Smooth muscle cell (in vitro differentiated cells): ENCODE results near the gene AAR2. TPM values are rescaled to one million over a fixed set of nuclear protein-coding genes. Genes with fewer than 3 reads are reported as not detected.

Experiments
- DNase-seq: peaks from one replicate; lab custom pipeline; 2025; ENCODE audit not compliant: unreplicated experiment; lab: John Stamatoyannopoulos, UW
- H2AFZ ChIP-seq: fragments of 200-600 bp; sonication (generic); 2 replicates; pipeline ENCODE4 v1.6.0; 2016; ENCODE audit warnings: antibody characterized with exemption, low read depth, mild to moderate bottlenecking
- H3F3A ChIP-seq: fragments of 200-600 bp; sonication (generic); 2 replicates; pipeline ENCODE4 v1.6.0; 2017; ENCODE audit warnings: antibody characterized with exemption, low read depth
- H3K27ac ChIP-seq: fragments of 200-600 bp; sonication (generic); 2 replicates; pipeline ENCODE4 v1.5.1; 2016; ENCODE audit warnings: low read depth, mild to moderate bottlenecking
- H3K27me3 ChIP-seq: fragments of 200-600 bp; sonication (generic); 2 replicates; pipeline ENCODE4 v1.6.1; 2016; ENCODE audit warnings: low read depth, mild to moderate bottlenecking
- H3K36me3 ChIP-seq: fragments of 200-600 bp; sonication (generic); 2 replicates; pipeline ENCODE4 v1.5.1; 2016; ENCODE audit warnings: low read depth
- H3K4me1 ChIP-seq: fragments of 200-600 bp; sonication (generic); 2 replicates; pipeline ENCODE4 v1.5.1; 2016; ENCODE audit warnings: low read depth
- H3K4me2 ChIP-seq: fragments of 200-600 bp; sonication (generic); 2 replicates; pipeline ENCODE4 v1.6.0; 2016; ENCODE audit warnings: mild to moderate bottlenecking
- H3K4me3 ChIP-seq: fragments of 200-600 bp; sonication (generic); 2 replicates; pipeline ENCODE4 v1.5.1; 2016; ENCODE audit warnings: mild to moderate bottlenecking
- H3K79me2 ChIP-seq: fragments of 200-600 bp; sonication (generic); 2 replicates; pipeline ENCODE4 v1.6.0; 2016; ENCODE audit warnings: low read depth, mild to moderate bottlenecking
- H3K9ac ChIP-seq: fragments of 200-600 bp; sonication (generic); 2 replicates; pipeline ENCODE4 v1.6.0; 2016; ENCODE audit warnings: low read depth
- H3K9me3 ChIP-seq: fragments of 200-600 bp; sonication (generic); replicated peaks from 2 replicates; pipeline ENCODE4 v1.5.1; 2016; ENCODE audit warnings: low read depth
- H4K20me1 ChIP-seq: fragments of 200-600 bp; sonication (generic); 2 replicates; pipeline ENCODE4 v1.6.0; 2016; ENCODE audit warnings: low read depth
- WGBS: methylation state at CpG from one replicate; pipeline ENCODE4 v1.1.7; 2016; ENCODE audit warnings: low lambda C conversion rate; 5-methylcytosine and 5-hydroxymethylcytosine counted together
- polyA plus RNA-seq: library from polyadenylated mRNA; unstranded; fragments of >200 nt; fragmentation: Nextera tagmentation; extraction: Ambion mirVana; gene quantifications from 2 replicates; pipeline ENCODE4 v1.2.1, GENCODE V29; 2016
- total RNA-seq: library from RNA; depleted of rRNA; stranded (reverse); fragments of >200 nt; gene quantifications from 2 replicates; pipeline ENCODE4 v1.2.3, GENCODE V29; 2014
- TF ChIP-seq, protein P1 (sequence below): fragments of 200-600 bp; sonication (generic); IDR thresholded peaks from 2 replicates; pipeline ENCODE4 v1.5.1; 2017; ENCODE audit warnings: borderline replicate concordance, mild to moderate bottlenecking, antibody characterized with exemption; ENCODE audit not compliant: insufficient read depth, poor library complexity, severe bottlenecking

The AAR2 gene
- total and polyA plus RNA-seq, 2 experiments from 2014 or later = 25.9 to 37.5 TPM

DNA sequence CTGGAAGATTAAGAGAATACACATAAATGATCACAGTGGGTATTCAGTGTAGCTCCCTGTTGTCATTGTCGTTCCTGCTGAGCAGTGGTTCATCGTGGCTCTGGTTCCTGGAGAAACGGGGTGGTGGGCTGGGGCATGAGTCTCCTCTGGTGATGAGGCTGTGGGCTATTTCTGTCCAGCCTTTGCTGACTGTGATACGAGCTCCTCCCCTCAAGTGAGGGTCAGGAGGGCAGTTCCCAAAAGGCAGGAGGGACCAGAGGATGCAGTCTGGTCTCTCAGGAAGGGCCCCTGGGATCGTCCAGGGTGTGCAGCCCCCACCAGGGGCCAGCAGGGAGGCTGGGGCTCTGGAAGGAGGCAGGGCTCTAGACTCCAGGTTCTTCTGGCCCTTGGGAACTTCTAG is 38.7 kb downstream of the AAR2 start:
- no peak for DNase-seq
- TF ChIP-seq, protein P1, sequence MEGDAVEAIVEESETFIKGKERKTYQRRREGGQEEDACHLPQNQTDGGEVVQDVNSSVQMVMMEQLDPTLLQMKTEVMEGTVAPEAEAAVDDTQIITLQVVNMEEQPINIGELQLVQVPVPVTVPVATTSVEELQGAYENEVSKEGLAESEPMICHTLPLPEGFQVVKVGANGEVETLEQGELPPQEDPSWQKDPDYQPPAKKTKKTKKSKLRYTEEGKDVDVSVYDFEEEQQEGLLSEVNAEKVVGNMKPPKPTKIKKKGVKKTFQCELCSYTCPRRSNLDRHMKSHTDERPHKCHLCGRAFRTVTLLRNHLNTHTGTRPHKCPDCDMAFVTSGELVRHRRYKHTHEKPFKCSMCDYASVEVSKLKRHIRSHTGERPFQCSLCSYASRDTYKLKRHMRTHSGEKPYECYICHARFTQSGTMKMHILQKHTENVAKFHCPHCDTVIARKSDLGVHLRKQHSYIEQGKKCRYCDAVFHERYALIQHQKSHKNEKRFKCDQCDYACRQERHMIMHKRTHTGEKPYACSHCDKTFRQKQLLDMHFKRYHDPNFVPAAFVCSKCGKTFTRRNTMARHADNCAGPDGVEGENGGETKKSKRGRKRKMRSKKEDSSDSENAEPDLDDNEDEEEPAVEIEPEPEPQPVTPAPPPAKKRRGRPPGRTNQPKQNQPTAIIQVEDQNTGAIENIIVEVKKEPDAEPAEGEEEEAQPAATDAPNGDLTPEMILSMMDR = no peak
- Histone ChIP-seq H3F3A (no peaks in the 10 kb centered on the region), H3K9ac (no peak overlapping the region), H3K27me3 (no peaks in the 10 kb centered on the region), H3K9me3 (no peaks in the 10 kb centered on the region), H3K79me2 (no peaks in the 10 kb centered on the region), H3K27ac (no peak overlapping the region), H3K4me2 (no peak overlapping the region), H3K36me3 (no peaks in the 10 kb centered on the region), H3K4me1 (no peaks in the 10 kb centered on the region), H4K20me1 (no peaks in the 10 kb centered on the region), H2AFZ (no peak overlapping the region), H3K4me3 (no peak overlapping the region)
- WGBS = 80% methylated on average over 5 of the region's 5 CpGs

DNA sequence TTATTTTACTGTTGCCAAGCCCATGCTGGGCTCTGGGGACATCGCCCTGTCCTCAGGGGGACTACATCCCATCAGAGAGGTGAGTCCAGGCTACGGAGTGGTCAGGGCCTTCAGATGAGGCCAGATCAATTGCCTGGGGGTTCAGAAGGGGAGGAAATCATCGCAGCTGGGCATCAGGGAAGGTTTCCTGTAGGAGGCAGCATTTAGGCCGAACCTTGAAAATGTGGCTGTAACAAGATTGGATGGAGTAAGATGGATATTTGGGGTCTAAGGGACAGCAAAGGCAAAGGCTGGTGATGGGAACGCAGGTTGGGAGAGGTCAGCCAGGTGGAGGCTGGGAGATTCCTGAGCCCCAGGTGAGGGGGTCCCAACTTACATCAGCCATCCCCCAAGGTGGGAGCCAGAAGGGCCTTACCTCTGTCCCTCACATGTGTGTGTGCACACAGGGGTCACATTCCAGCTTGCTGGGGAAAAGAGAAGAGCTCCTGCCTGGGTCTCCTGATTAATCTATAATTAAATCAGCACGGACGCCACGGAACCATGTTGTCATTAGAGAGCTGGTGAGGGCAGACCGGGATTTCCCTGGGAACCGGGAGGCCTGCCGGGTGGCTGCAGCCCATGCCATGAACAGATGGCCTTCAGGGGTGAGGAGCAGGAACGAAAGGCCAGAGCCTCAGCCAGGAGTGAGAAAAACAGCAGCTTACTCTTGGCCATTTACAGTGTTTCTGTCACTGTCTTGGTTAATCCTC is 39.3 kb downstream of the AAR2 start:
- H3K4me3 ChIP-seq = no peak overlapping the region
- H3K4me2 ChIP-seq = no peak overlapping the region
- H4K20me1 ChIP-seq = no peaks in the 10 kb centered on the region
- DNase-seq = no peak
- TF ChIP-seq, protein P1 = no peak
- H3K4me1 ChIP-seq = no peaks in the 10 kb centered on the region
- H3K79me2 ChIP-seq = no peaks in the 10 kb centered on the region
- H3K27ac ChIP-seq = no peak overlapping the region
- 90% methylated on average over 12 of the region's 12 CpGs for WGBS
- no peaks in the 10 kb centered on the region for H3K9me3 ChIP-seq
- no peaks in the 10 kb centered on the region for H3F3A ChIP-seq
- no peak overlapping the region for H2AFZ ChIP-seq
- no peaks in the 10 kb centered on the region for H3K36me3 ChIP-seq
- H3K27me3 ChIP-seq = no peaks in the 10 kb centered on the region
- H3K9ac ChIP-seq = no peak overlapping the region

GRCh38 chr20:36277546-36277945 is 41.3 kb downstream of the AAR2 start:
- Histone ChIP-seq H3K27me3 (peaks cover 2% of the 10 kb centered on the region), H2AFZ (no peak overlapping the region), H3K9me3 (no peaks in the 10 kb centered on the region), H3K9ac (no peak overlapping the region), H4K20me1 (no peaks in the 10 kb centered on the region), H3F3A (no peaks in the 10 kb centered on the region), H3K36me3 (no peaks in the 10 kb centered on the region), H3K4me3 (no peak overlapping the region), H3K4me1 (no peaks in the 10 kb centered on the region), H3K79me2 (no peaks in the 10 kb centered on the region), H3K27ac (no peak overlapping the region), H3K4me2 (no peak overlapping the region)
- no peak for DNase-seq
- TF ChIP-seq, protein P1 = no peak
- WGBS = 86% methylated on average over 9 of the region's 9 CpGs

DNA sequence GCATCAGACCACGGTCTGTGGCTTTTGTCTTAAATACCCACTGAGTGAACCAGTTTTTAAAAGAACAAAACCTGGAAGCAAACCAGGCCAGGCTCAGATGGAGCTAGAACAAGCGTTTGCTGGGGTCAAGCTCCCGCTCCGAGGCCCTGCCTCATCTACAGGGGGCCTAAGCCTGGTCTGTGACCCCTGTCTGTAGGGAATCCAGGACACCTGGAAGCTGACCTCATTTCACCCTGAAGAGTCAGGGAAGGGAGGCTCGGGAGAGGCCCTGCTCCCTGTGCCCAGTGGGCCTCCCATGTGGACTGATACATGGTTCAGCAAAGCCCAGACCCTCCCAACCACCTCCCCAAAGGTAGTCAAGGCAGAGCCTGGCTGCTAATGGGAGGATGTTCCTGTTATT is 43.1 kb downstream of the AAR2 start:
- TF ChIP-seq, protein P1 = no peak
- H2AFZ ChIP-seq = no peak overlapping the region
- no peak overlapping the region for H3K4me2 ChIP-seq
- H4K20me1 ChIP-seq = no peaks in the 10 kb centered on the region
- H3K4me3 ChIP-seq = no peak overlapping the region
- no peaks in the 10 kb centered on the region for H3K36me3 ChIP-seq
- H3K27ac ChIP-seq = no peak overlapping the region
- H3F3A ChIP-seq = no peaks in the 10 kb centered on the region
- WGBS = 86% methylated on average over 5 of the region's 5 CpGs
- H3K9me3 ChIP-seq = no peaks in the 10 kb centered on the region
- no peaks in the 10 kb centered on the region for H3K79me2 ChIP-seq
- no peak overlapping the region for H3K9ac ChIP-seq
- no peaks in the 10 kb centered on the region for H3K4me1 ChIP-seq
- DNase-seq = no peak
- H3K27me3 ChIP-seq = peaks cover 17% of the 10 kb centered on the region
